Measurements from ENCODE around the gene PHETA1.
"Not testable (repeated sequence)": the region's sequence is repeated elsewhere in the genome, so short reads cannot be mapped to it uniquely, and the experiment has no call there.

PHETA1 gene

GRCh38 chr12:111405149-111405858, 36.4 kb upstream of the PHETA1 start:
- DNase-seq (ENCODE audit: low spot score): peak; percentile 99

GRCh38 chr12:111404362-111405148, 35.7 kb upstream of the PHETA1 start:
- DNase-seq (ENCODE audit: low spot score): peak; percentile 64

- not testable (repeated sequence) for DNase-seq (ENCODE audit: low spot score)
Observed at GRCh38 chr12:111402490-111402824, 33.6 kb upstream of the PHETA1 start.

- DNase-seq (ENCODE audit: low spot score): no peak
Observed at GRCh38 chr12:111401167-111401605, 32.3 kb upstream of the PHETA1 start.

GRCh38 chr12:111399741-111400404, 31.0 kb upstream of the PHETA1 start:
- DNase-seq (ENCODE audit: low spot score): not testable (repeated sequence)

- DNase-seq (ENCODE audit: low spot score): no peak
Observed at GRCh38 chr12:111398530-111398929, 29.6 kb upstream of the PHETA1 start.

GRCh38 chr12:111396726-111397445, 28.0 kb upstream of the PHETA1 start:
- DNase-seq (ENCODE audit: low spot score): peak; percentile 90

GRCh38 chr12:111396271-111396670, 27.4 kb upstream of the PHETA1 start:
- not testable (repeated sequence) for DNase-seq (ENCODE audit: low spot score)

- DNase-seq (ENCODE audit: low spot score): no peak
Observed at GRCh38 chr12:111395336-111396187, 26.7 kb upstream of the PHETA1 start.

GRCh38 chr12:111394480-111394879, 25.6 kb upstream of the PHETA1 start:
- DNase-seq (ENCODE audit: low spot score): no peak

GRCh38 chr12:111393700-111394300, 24.9 kb upstream of the PHETA1 start:
- no peak for DNase-seq (ENCODE audit: low spot score)

- no peak for DNase-seq (ENCODE audit: low spot score)
Observed at GRCh38 chr12:111390910-111391309, 22.0 kb upstream of the PHETA1 start.

- no peak for DNase-seq (ENCODE audit: low spot score)
Observed at GRCh38 chr12:111389635-111390034, 20.7 kb upstream of the PHETA1 start.

- no peak for DNase-seq (ENCODE audit: low spot score)
Observed at GRCh38 chr12:111387747-111388323, 18.9 kb upstream of the PHETA1 start.

- no peak for DNase-seq (ENCODE audit: low spot score)
Observed at GRCh38 chr12:111386885-111387284, 18.0 kb upstream of the PHETA1 start.

- no peak for DNase-seq (ENCODE audit: low spot score)
Observed at GRCh38 chr12:111384596-111384995, 15.7 kb upstream of the PHETA1 start.

- no peak for DNase-seq (ENCODE audit: low spot score)
Observed at GRCh38 chr12:111379942-111380554, 11.2 kb upstream of the PHETA1 start.

- no peak for DNase-seq (ENCODE audit: low spot score)
Observed at GRCh38 chr12:111377440-111377839, 8.5 kb upstream of the PHETA1 start.

- not testable (repeated sequence) for DNase-seq (ENCODE audit: low spot score)
Observed at GRCh38 chr12:111373231-111373630, 4.3 kb upstream of the PHETA1 start.
